H9 (cell line): Measurements from ENCODE around the gene JAK1. TPM values are rescaled to one million over a fixed set of nuclear protein-coding genes. Genes with fewer than 3 reads are reported as not detected.

Source experiments
- DNase-seq: peaks from one replicate; pipeline ENCODE4 v3.0.0-alpha.2; 2017
- H2AFZ ChIP-seq: one replicate; pipeline ENCODE4 v1.6.1; 2013; ENCODE audit warnings: mild to moderate bottlenecking, low read length, control low read depth, moderate library complexity
- H2AK5ac ChIP-seq: 2 replicates; pipeline ENCODE4 v1.6.1; 2013; ENCODE audit warnings: low read length, control low read depth, mixed read lengths; ENCODE audit not compliant: insufficient read length
- H2BK120ac ChIP-seq: one replicate; pipeline ENCODE4 v1.6.1; 2013; ENCODE audit warnings: low read depth, mild to moderate bottlenecking, low read length, control low read depth, inconsistent platforms; ENCODE audit not compliant: poor library complexity, severe bottlenecking
- H2BK12ac ChIP-seq: 2 replicates; pipeline ENCODE4 v1.6.1; 2013; ENCODE audit warnings: low read length, control low read depth, mixed read lengths, low read depth; ENCODE audit not compliant: insufficient read length
- H2BK15ac ChIP-seq: 2 replicates; pipeline ENCODE4 v1.6.1; 2013; ENCODE audit warnings: low read depth, low read length, control low read depth
- H2BK20ac ChIP-seq: one replicate; pipeline ENCODE4 v1.6.1; 2013; ENCODE audit warnings: low read depth, mild to moderate bottlenecking, low read length, control low read depth, inconsistent platforms; ENCODE audit not compliant: poor library complexity, severe bottlenecking
- H2BK5ac ChIP-seq: 2 replicates; pipeline ENCODE4 v1.6.1; 2013; ENCODE audit warnings: low read length, control low read depth, mixed read lengths; ENCODE audit not compliant: insufficient read length
- H3K14ac ChIP-seq: 2 replicates; pipeline ENCODE4 v1.6.1; 2013; ENCODE audit warnings: low read length, control low read depth; ENCODE audit not compliant: insufficient read depth
- H3K18ac ChIP-seq: 2 replicates; pipeline ENCODE4 v1.6.1; 2013; ENCODE audit warnings: low read depth, mild to moderate bottlenecking, mixed read lengths, low read length, control low read depth; ENCODE audit not compliant: insufficient read length
- H3K23ac ChIP-seq: 2 replicates; pipeline ENCODE4 v1.6.1; 2013; ENCODE audit warnings: low read length, control low read depth, mixed read lengths, low read depth; ENCODE audit not compliant: insufficient read length
- H3K23me2 ChIP-seq: 2 replicates; pipeline ENCODE4 v1.6.1; 2013; ENCODE audit warnings: low read depth, mild to moderate bottlenecking, mixed read lengths, low read length, control low read depth; ENCODE audit not compliant: insufficient read length, poor library complexity, severe bottlenecking
- H3K27ac ChIP-seq: 2 replicates; pipeline ENCODE4 v1.5.1; 2013; ENCODE audit warnings: low read length, control low read depth, mixed read lengths, low read depth; ENCODE audit not compliant: insufficient read length
- H3K27me3 ChIP-seq: 2 replicates; pipeline ENCODE4 v1.6.1; 2013; ENCODE audit warnings: low read length, control low read depth, inconsistent platforms; ENCODE audit not compliant: insufficient read depth
- H3K4ac ChIP-seq: 2 replicates; pipeline ENCODE4 v1.6.1; 2013; ENCODE audit warnings: low read depth, mild to moderate bottlenecking, control low read depth, inconsistent platforms, low read length, moderate library complexity
- H3K4me1 ChIP-seq: 2 replicates; pipeline ENCODE4 v1.6.1; 2013; ENCODE audit warnings: low read length, control low read depth, inconsistent platforms; ENCODE audit not compliant: insufficient read depth
- H3K4me2 ChIP-seq: 2 replicates; pipeline ENCODE4 v1.6.1; 2013; ENCODE audit warnings: low read length, control low read depth, mixed read lengths; ENCODE audit not compliant: insufficient read length, insufficient read depth
- H3K56ac ChIP-seq: 2 replicates; pipeline ENCODE4 v1.6.1; 2013; ENCODE audit warnings: low read depth, mild to moderate bottlenecking, mixed read lengths, low read length, control low read depth; ENCODE audit not compliant: insufficient read length
- H3K79me1 ChIP-seq: 2 replicates; pipeline ENCODE4 v1.6.1; 2013; ENCODE audit warnings: low read depth, mild to moderate bottlenecking, moderate library complexity, low read length, control low read depth, inconsistent platforms; ENCODE audit not compliant: insufficient read depth, poor library complexity, severe bottlenecking
- H3K79me2 ChIP-seq: 2 replicates; pipeline ENCODE4 v1.6.1; 2013; ENCODE audit warnings: low read length, control low read depth, inconsistent platforms; ENCODE audit not compliant: insufficient read depth
- H3K9ac ChIP-seq: 2 replicates; pipeline ENCODE4 v1.6.1; 2013; ENCODE audit warnings: low read length, control low read depth, mixed read lengths; ENCODE audit not compliant: insufficient read length; ENCODE audit errors: extremely low read depth
- H3K9me3 ChIP-seq: one replicate; pipeline ENCODE4 v1.6.1; 2013; ENCODE audit warnings: low read depth, low read length, inconsistent platforms; ENCODE audit not compliant: control insufficient read depth
- H3T11ph ChIP-seq: one replicate; pipeline ENCODE4 v1.6.1; 2013; ENCODE audit warnings: mild to moderate bottlenecking, low read length, control low read depth, inconsistent platforms
- H4K20me1 ChIP-seq: one replicate; pipeline ENCODE4 v1.6.1; 2013; ENCODE audit not compliant: control insufficient read depth, insufficient read length, insufficient read depth
- H4K5ac ChIP-seq: 2 replicates; pipeline ENCODE4 v1.6.1; 2013; ENCODE audit warnings: low read depth, mild to moderate bottlenecking, mixed read lengths, low read length, control low read depth; ENCODE audit not compliant: insufficient read length
- H4K8ac ChIP-seq: replicated peaks from 2 replicates; pipeline ENCODE4 v1.6.1; 2013; ENCODE audit warnings: low read length, control low read depth, mixed read lengths, low read depth; ENCODE audit not compliant: insufficient read length
- H4K91ac ChIP-seq: 2 replicates; pipeline ENCODE4 v1.6.1; 2013; ENCODE audit warnings: low read depth, mild to moderate bottlenecking, moderate library complexity, mixed read lengths, low read length, control low read depth; ENCODE audit not compliant: insufficient read length
- H3K27ac Mint-ChIP-seq, 3 experiments: 2 replicates in 2 of 3; 3 replicates in 1 of 3; pipeline ENCODE4 v1.8.0; 2020 to 2021; ENCODE audit warnings: mixed read lengths in 3 of 3, mild to moderate bottlenecking in 1 of 3, moderate library complexity in 1 of 3
- H3K27me3 Mint-ChIP-seq: 2 replicates; pipeline ENCODE4 v1.8.0; 2021; ENCODE audit warnings: low read depth, mild to moderate bottlenecking, moderate library complexity, mixed read lengths
- H3K36me3 Mint-ChIP-seq, 3 experiments: 2 replicates in 2 of 3; 3 replicates in 1 of 3; pipeline ENCODE4 v1.8.0; 2020 to 2021; ENCODE audit warnings: low read depth in 3 of 3, mixed read lengths in 3 of 3; ENCODE audit not compliant: insufficient read depth in 1 of 3
- H3K4me1 Mint-ChIP-seq, 2 experiments: 2 replicates each; pipeline ENCODE4 v1.8.0; 2020; ENCODE audit warnings: mixed read lengths in 2 of 2
- H3K4me3 Mint-ChIP-seq, 2 experiments: 2 replicates in 1 of 2; 3 replicates in 1 of 2; pipeline ENCODE4 v1.8.0; 2020 to 2021; ENCODE audit warnings: mild to moderate bottlenecking in 2 of 2, mixed read lengths in 2 of 2, moderate library complexity in 1 of 2
- H3K9me3 Mint-ChIP-seq, 2 experiments: 2 replicates in 1 of 2; 3 replicates in 1 of 2; pipeline ENCODE4 v1.8.0; 2020; ENCODE audit warnings: mild to moderate bottlenecking in 2 of 2, mixed read lengths in 2 of 2, moderate library complexity in 1 of 2
- CTCF ChIP-seq: fragments of 200-600 bp; sonication (generic); conservative IDR thresholded peaks from 3 replicates; pipeline ENCODE4 v1.8.0; 2021; ENCODE audit warnings: antibody characterized with exemption, mild to moderate bottlenecking
- WGBS: extraction: QIAGEN DNeasy Blood & Tissue Kit; methylation state at CpG from one replicate; pipeline ENCODE4 v1.1.7; 2013; ENCODE audit warnings: missing lambda C conversion rate, low lambda C conversion rate, mixed read lengths; ENCODE audit not compliant: insufficient read length; ENCODE audit errors: extremely low coverage; 5-methylcytosine and 5-hydroxymethylcytosine counted together
- total RNA-seq: library from RNA; stranded (reverse); gene quantifications from 2 replicates; pipeline ENCODE4 v1.2.1, GENCODE V29; 2021

Gene JAK1
- total RNA-seq, 1 experiment from 2014 or later: 12.8 TPM

GRCh38 chr1:64838486-64838885 is 127.9 kb downstream of the JAK1 start:
- Histone ChIP-seq H3T11ph (no peak overlapping the region), H2BK5ac (no peak overlapping the region), H2BK20ac (no peak overlapping the region), H3K4me2 (no peak overlapping the region), H3K27me3 (no peaks in the 10 kb centered on the region), H2AK5ac (no peak overlapping the region), H3K18ac (no peak overlapping the region), H2BK120ac (no peak overlapping the region), H3K14ac (no peak overlapping the region), H4K8ac (no peak overlapping the region), H3K23ac (no peak overlapping the region), H2BK12ac (no peak overlapping the region), H3K56ac (no peak overlapping the region), H4K20me1 (no peaks in the 10 kb centered on the region), H3K9me3 (no peaks in the 10 kb centered on the region), H3K79me2 (no peaks in the 10 kb centered on the region), H3K4ac (no peak overlapping the region), H3K27ac (no peak overlapping the region), H3K4me1 (no peaks in the 10 kb centered on the region), H4K91ac (no peak overlapping the region), H2BK15ac (no peak overlapping the region), H3K23me2 (no peaks in the 10 kb centered on the region), H4K5ac (no peak overlapping the region), H3K79me1 (no peaks in the 10 kb centered on the region), H2AFZ (no peak overlapping the region), H3K9ac (no peak overlapping the region)
- Mint-ChIP-seq H3K4me3 (no peak overlapping the region), H3K36me3 (peaks cover 4 to 24% (median 5%) of the 10 kb centered on the region in 3 experiments; a peak in 6 of 7 replicates), H3K9me3 (no peaks in the 10 kb centered on the region), H3K27ac (no peak overlapping the region), H3K27me3 (no peaks in the 10 kb centered on the region), H3K4me1 (peaks cover 4 to 5% of the 10 kb centered on the region in 2 experiments; a peak in 2 of 4 replicates)
- no peak for DNase-seq
- no CpG with 5 or more reads among the region's 7 CpGs for WGBS
- TF ChIP-seq CTCF: no peak
